ENCODE results near the gene DPF3.

DPF3 gene

GRCh38 chr14:72787841-72788240 lies 106.1 kb downstream of the DPF3 start:
- no peak for TF ChIP-seq CTCF (IDR thresholded peaks at IDR 0.05; ENCODE audit: control extremely low read depth, extremely low read depth, low read depth, missing control alignments)
- ChIA-PET POLR2A (no interaction called here), CTCF (no interaction called here)
- DNase-seq (ENCODE audit: extremely low spot score), result no peak

- no peak for TF ChIP-seq CTCF (IDR thresholded peaks at IDR 0.05; ENCODE audit: control extremely low read depth, extremely low read depth, low read depth, missing control alignments)
- CTCF ChIA-PET, result interaction anchor here (2.2 kb wide), 1 partner anchor 9 kb away, joined by 7 read pairs; no protein-coding TSS in a partner anchor
- POLR2A ChIA-PET, result no interaction called here
- DNase-seq (ENCODE audit: extremely low spot score), result no peak
Observed at GRCh38 chr14:72786378-72787350, 107.2 kb downstream of the DPF3 start.

GRCh38 chr14:72783741-72784140 lies 110.2 kb downstream of the DPF3 start:
- no peak for TF ChIP-seq CTCF (IDR thresholded peaks at IDR 0.05; ENCODE audit: control extremely low read depth, extremely low read depth, low read depth, missing control alignments)
- CTCF ChIA-PET, result no interaction called here
- POLR2A ChIA-PET, result no interaction called here
- DNase-seq (ENCODE audit: extremely low spot score), result no peak

- ChIA-PET CTCF (no interaction called here), POLR2A (no interaction called here)
- DNase-seq (ENCODE audit: extremely low spot score), result no peak
- no peak for TF ChIP-seq CTCF (IDR thresholded peaks at IDR 0.05; ENCODE audit: control extremely low read depth, extremely low read depth, low read depth, missing control alignments)
Observed at GRCh38 chr14:72782817-72783216, 111.1 kb downstream of the DPF3 start.

- CTCF ChIA-PET, result no interaction called here
- TF ChIP-seq CTCF (IDR thresholded peaks at IDR 0.05; ENCODE audit: control extremely low read depth, extremely low read depth, low read depth, missing control alignments), result no peak
- POLR2A ChIA-PET, result no interaction called here
- no peak for DNase-seq (ENCODE audit: extremely low spot score)
Observed at GRCh38 chr14:72781561-72782508, 112.1 kb downstream of the DPF3 start.

GRCh38 chr14:72780751-72781150 lies 113.2 kb downstream of the DPF3 start:
- no peak for TF ChIP-seq CTCF (IDR thresholded peaks at IDR 0.05; ENCODE audit: control extremely low read depth, extremely low read depth, low read depth, missing control alignments)
- POLR2A ChIA-PET, result no interaction called here
- CTCF ChIA-PET, result interaction anchor here (0.7 to 1.0 kb wide), 3 partner anchors 10 to 267 kb away, joined by 3 to 4 read pairs (median 3); no protein-coding TSS in a partner anchor
- no peak for DNase-seq (ENCODE audit: extremely low spot score)

All from GM10248 (cell line).